Neural cell (in vitro differentiated cells): ENCODE data around the gene CLSTN2.

Experiments
- EP300 ChIP-seq: fragments of 450-650 bp; conservative IDR thresholded peaks from 2 replicates; pipeline ENCODE4 v1.6.1; 2014; ENCODE audit warnings: antibody characterized with exemption, mild to moderate bottlenecking, moderate library complexity; ENCODE audit not compliant: poor library complexity, severe bottlenecking
- EZH2 ChIP-seq: fragments of 200-600, 300-800 bp; shearing (Covaris generic), sonication (generic); IDR thresholded peaks from 2 replicates; pipeline ENCODE4 v1.6.1; 2014; ENCODE audit warnings: antibody characterized with exemption, low read length, borderline replicate concordance, mild to moderate bottlenecking; ENCODE audit not compliant: insufficient read depth, poor library complexity, severe bottlenecking
- MXI1 ChIP-seq: fragments of 450-650 bp; conservative IDR thresholded peaks from 2 replicates; pipeline ENCODE4 v1.6.1; 2014; ENCODE audit warnings: antibody characterized with exemption, mild to moderate bottlenecking; ENCODE audit not compliant: poor library complexity, severe bottlenecking
- POLR2AphosphoS5 ChIP-seq: IDR thresholded peaks from 2 replicates; pipeline ENCODE4 v1.6.1; 2012
- TAF1 ChIP-seq: IDR thresholded peaks from 2 replicates; pipeline ENCODE4 v1.6.1; 2012; ENCODE audit warnings: low read depth
- TF ChIP-seq, protein P1 (sequence below): fragments of 450-650 bp; IDR thresholded peaks from 2 replicates; pipeline ENCODE4 v1.5.1; 2014; ENCODE audit warnings: antibody characterized with exemption, mild to moderate bottlenecking, moderate library complexity; ENCODE audit not compliant: poor library complexity, severe bottlenecking
- TF ChIP-seq, protein P2 (sequence below): IDR thresholded peaks from 2 replicates; pipeline ENCODE4 v1.6.1; 2012; ENCODE audit warnings: borderline replicate concordance

DNA sequence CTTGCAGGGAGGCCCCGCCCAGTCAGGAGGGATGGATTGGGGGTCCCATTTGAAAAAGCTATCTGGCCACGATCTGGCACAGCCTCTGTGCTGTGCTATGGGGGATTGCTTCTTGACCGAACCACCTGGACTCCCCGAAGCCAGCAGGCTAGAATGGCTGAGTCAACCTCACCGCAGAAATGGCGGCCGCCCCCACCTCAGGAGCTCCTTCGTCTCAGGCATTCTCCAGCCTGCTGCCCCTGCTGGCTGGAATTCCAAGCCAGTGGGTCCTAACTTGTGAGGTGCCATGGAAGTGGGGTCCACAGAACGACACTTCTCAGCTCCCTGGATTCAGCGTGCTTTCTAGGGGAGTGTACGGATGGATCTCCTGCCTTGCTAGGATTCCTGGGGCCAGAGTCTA is 562.3 kb downstream of the CLSTN2 start:
- TF ChIP-seq, protein P1, sequence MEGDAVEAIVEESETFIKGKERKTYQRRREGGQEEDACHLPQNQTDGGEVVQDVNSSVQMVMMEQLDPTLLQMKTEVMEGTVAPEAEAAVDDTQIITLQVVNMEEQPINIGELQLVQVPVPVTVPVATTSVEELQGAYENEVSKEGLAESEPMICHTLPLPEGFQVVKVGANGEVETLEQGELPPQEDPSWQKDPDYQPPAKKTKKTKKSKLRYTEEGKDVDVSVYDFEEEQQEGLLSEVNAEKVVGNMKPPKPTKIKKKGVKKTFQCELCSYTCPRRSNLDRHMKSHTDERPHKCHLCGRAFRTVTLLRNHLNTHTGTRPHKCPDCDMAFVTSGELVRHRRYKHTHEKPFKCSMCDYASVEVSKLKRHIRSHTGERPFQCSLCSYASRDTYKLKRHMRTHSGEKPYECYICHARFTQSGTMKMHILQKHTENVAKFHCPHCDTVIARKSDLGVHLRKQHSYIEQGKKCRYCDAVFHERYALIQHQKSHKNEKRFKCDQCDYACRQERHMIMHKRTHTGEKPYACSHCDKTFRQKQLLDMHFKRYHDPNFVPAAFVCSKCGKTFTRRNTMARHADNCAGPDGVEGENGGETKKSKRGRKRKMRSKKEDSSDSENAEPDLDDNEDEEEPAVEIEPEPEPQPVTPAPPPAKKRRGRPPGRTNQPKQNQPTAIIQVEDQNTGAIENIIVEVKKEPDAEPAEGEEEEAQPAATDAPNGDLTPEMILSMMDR: no peak
- no peak for TF ChIP-seq EP300
- TF ChIP-seq TAF1: no peak
- no peak for TF ChIP-seq EZH2
- TF ChIP-seq, protein P2, sequence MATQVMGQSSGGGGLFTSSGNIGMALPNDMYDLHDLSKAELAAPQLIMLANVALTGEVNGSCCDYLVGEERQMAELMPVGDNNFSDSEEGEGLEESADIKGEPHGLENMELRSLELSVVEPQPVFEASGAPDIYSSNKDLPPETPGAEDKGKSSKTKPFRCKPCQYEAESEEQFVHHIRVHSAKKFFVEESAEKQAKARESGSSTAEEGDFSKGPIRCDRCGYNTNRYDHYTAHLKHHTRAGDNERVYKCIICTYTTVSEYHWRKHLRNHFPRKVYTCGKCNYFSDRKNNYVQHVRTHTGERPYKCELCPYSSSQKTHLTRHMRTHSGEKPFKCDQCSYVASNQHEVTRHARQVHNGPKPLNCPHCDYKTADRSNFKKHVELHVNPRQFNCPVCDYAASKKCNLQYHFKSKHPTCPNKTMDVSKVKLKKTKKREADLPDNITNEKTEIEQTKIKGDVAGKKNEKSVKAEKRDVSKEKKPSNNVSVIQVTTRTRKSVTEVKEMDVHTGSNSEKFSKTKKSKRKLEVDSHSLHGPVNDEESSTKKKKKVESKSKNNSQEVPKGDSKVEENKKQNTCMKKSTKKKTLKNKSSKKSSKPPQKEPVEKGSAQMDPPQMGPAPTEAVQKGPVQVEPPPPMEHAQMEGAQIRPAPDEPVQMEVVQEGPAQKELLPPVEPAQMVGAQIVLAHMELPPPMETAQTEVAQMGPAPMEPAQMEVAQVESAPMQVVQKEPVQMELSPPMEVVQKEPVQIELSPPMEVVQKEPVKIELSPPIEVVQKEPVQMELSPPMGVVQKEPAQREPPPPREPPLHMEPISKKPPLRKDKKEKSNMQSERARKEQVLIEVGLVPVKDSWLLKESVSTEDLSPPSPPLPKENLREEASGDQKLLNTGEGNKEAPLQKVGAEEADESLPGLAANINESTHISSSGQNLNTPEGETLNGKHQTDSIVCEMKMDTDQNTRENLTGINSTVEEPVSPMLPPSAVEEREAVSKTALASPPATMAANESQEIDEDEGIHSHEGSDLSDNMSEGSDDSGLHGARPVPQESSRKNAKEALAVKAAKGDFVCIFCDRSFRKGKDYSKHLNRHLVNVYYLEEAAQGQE: no peak
- TF ChIP-seq POLR2AphosphoS5: no peak
- TF ChIP-seq MXI1: no peak
